NCI-H524 treated with DMSO at 0.1 percent for 48 hours (cell line): ENCODE data around the gene STXBP4.

Source experiments
- DNase-seq: peaks from one replicate; lab custom pipeline; 2025; lab: John Stamatoyannopoulos, UW

The STXBP4 gene

DNA sequence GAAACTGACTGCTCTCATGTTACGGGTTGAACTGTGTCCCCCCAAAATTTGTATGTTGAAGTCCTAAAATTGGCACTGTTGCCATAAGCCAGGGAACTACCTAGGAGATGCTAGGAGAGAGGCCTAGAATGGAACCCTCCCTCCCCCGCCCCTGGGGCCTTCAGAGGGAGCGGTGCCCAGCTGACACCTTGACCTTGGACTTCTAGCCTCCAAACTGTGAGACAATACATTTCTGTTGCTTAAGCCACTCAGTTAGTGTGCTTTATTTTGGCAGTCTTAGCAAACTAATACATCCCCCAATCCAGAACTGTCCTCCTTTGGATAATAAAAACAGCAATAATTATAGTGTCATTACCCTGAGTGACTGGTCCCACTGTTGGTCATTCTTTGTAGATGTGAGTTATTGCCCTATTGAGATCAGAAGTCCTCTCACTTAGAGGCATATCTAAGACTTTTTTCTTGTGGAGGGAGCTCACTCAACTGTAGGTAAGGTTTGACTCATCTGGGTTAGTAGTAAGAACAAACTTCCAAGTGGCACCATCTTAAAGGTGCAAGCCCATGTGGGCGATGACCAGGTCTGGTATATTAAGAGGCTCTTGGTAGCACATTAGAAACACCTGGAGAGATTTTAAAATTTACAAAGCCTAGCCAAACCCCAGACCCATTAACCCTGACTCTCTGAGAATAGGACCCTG, 203.2 kb downstream of the STXBP4 start:
- no peak for DNase-seq

DNA sequence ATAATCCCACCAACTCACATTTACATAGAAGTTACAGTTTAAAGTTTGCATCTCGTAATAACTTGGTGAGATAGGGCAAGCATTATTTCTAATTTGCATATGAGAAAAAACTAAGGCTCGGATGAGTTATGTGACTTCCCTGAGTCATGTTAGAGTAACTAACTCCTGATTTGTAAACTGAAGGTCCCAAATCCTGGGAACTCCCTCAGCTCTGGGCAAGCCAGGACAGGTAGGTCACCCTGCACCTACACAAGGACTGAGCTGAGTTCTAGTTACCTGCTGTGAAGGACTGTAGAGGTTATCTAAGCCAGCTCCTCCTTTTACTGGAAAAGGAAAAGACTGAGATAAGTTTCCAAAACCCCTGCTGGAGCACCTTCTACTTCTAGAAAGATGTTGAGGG, 204.0 kb downstream of the STXBP4 start:
- DNase-seq: no peak

DNA sequence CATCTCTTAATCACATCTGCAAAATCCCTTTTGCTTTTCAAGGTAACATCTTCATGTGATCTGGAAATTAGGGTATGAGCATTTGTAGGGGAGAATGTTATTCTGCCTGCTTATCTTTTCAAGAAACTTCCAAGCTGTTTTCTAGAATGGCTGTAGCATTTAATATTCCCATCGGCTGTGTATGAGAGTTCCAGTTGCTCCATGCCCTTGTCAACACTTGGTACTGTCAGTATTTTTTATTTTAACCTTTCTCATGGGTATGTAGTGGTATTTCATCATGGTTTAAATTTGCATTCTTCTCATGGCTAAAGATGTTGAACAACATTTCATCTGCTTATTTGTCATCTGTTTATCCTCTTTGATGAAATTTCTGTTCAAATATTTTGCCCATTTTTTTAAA, 205.6 kb downstream of the STXBP4 start:
- DNase-seq: no peak

DNA sequence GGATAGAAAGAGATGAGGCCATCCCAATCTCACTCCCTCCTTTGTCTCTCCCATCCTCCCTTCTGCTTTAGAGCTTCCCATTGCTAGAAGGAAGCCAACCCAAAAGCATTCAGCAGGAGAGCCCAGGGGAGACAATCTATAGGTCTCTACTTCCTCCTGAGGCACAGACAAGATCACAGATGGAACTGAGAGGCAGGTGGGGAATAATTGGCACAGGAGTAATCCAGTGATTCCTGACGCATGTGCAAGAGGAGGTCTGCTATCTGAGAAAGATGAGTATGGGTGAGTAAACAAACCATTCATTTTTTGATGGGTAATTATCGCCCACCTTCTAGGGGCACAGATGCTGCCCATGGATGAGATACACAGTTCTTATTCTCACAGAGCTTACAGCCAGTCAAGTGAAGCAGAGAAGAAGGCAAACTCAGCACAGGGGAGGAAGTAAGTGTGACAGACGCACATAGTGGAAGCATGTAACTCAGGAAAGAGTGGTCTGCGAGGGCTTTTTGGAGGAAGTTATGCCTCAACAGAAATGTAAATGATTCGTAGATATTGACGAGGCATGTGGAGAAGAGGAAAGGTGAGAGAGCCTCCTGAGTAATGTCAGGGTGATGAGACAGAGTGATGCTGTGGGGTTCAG, 207.3 kb downstream of the STXBP4 start:
- peak; percentile 39 for DNase-seq

DNA sequence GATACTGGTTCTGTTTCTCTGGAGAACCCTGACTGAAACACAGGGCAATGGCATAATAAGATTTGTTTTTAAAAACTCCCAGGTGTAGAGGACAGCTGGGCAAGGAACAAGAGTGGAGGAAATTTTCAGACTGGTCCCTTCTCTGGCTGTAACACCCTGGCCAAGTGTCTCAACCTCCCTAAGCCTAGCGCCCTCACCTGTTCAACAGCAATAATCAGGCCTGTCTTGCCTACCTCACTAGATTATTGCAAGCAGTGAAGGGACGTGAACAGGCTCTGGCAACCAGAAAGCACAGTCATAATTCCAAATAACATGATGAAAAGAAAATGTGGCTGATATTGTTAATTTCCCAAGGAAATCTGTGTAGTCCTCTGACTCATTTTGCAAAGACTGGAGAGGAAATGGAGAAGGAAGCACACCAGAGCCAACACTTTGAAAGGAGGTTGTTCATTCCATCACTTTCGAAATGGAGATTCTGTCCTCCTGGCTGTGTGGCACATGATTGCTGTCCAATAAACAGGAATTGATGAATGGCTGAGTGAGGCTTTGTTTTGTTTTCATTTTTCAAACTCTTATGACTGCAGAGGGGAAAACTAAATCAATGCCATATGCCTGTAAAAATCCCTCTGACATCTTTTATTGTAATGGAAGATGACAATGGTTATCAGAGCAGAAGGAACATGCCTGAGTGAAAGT, 208.7 kb downstream of the STXBP4 start:
- no peak for DNase-seq

DNA sequence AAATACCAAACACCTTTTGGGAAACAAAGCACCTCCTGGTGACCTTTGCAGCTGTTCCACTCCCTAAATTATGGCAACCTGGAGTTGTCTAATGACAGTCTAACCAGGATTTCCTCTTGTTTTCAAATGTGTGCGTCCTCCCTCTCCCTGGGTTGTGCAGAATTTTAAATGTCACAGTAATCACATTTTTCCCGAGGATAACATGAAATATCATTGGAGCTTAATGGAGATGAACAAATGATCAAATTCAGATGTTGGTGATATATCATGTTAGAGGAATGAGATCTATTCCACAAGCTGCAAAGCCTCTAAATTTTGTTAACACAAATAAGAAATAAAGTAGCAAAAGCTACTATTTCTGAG, 209.3 kb downstream of the STXBP4 start:
- DNase-seq: no peak

DNA sequence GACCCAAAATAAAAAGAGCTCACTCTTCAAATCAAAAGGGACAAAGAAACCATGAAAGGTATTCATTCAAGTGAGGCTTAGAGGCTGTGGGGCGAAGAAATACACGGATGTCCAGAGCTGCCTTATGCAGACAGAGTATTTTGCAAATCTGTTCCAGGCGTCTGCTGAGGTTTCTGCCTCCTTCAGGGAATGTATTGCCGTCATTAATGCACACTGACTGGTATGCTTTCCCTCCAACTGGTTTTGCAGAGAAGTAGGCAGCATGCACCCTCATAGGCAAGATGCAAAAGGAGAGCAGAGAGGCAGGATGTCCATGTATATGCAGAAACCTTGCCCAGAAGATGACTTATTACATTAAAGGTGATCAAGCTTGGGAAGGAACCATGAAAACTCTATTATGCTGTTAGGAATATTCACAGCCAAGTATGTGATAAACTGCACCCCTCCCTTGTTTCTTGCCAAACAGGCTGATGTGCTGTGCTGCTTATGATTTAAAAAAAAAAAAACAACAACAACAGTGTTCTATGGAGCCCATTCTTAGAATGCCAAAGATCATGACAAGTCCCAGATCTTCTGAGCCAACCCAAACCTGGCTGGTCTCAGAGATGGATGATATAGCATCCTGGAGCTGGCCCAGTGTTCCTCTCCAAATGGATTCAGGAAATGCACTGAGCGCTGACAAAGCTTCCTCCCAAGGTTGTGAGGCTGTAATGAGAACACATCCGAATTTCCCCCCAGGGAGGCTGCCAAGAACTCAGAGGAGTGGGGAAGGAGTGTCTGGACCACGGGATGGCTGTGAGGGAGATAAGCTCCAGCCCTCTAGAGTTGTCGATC, 218.6 kb downstream of the STXBP4 start:
- no peak for DNase-seq

DNA sequence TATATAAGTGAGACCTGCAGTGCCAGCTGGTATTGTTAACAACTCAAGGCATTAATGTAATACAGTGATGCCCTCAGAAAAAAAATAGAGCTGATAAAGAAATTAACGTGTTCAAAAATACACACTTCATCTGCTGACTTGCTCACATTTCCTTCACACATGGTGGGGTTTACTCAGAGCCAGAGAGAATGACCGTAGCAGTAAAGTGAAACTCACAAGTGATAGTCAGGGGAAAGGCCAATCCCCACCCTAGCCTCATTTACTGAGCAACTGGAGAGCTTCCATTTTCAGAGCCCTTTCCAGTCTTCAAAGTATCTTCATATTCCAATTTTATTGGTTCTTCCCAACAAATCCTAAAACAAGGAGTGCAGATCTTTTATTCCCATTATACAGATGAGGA, 222.2 kb downstream of the STXBP4 start:
- DNase-seq: no peak

DNA sequence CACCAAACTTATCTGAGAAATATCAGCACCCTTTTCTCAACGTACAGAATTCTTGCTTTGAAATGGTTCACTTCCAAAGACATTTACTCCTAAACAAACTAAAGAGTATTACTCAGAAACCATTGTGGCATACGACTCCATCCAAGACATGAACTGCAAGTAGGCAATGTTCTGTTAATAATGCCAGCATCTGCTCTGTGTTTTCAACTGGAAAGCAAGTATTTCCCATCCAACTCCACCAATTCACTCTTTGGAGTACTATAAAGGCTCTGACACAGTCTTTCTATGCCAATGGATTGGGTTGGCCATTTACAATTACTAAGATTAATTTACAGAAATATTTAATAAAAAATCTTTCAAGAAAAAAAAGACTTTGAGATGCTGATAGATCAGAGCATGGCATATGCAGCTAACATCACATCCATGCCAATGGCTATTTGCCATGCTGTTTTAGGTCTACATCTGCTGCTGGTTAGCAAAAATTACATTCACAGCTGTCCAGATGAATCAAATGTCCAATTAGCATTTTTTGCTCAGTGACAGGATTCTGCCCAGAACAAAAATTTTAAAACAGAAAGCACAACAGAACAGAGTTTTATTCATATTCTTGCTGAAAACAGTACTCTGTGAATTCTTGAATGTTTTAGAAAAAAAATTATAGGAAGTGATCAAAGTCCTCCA, 230.3 kb downstream of the STXBP4 start:
- DNase-seq: peak; percentile 15

DNA sequence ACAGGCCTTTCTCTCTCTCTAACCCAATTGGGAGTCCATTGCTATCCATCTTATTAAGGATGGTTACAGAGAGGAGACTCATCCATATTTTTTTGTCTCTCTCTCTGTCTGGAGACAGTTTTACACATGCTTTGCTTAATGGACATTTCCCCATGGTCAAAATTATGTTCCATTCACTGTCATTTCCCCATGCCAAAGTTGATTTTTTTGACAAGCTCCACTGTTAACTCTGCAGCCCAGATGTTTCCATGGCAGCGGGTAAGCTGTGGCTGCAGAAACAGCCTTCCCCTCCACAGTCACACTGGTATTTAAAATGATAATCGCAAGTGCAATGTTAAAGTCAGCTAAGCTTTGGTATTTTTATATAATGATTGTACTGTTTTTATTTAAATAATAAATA, 232.3 kb downstream of the STXBP4 start:
- no peak for DNase-seq

DNA sequence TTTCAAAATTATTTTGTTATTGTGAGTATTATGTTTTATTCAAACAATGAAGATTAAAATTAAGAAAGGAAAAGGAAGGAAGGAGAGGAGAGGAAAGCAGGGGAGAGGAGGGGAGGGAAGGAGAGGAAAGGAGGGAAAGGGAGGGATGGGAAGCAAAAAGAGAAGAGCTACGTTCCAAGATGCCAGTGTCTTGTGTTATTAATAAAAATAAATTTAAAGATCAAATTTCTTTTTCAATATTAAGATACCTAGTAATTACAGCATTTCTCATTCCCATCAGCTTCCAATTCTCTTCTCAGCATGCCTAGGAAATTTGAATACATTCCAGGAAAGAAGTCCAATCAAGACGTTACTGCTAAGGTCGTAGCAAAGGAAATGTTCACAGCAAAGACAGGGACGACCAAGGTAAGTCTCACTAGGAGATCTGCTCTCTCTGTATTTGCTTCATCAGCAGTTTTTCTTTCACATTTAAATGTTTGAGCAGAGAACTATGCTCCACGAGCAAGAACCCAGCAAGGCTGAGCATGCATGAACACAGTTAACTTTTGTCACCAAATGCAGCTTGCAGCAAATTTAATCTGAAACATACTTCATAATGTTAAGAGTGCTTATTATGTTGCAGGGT, 232.9 kb downstream of the STXBP4 start:
- DNase-seq: no peak

DNA sequence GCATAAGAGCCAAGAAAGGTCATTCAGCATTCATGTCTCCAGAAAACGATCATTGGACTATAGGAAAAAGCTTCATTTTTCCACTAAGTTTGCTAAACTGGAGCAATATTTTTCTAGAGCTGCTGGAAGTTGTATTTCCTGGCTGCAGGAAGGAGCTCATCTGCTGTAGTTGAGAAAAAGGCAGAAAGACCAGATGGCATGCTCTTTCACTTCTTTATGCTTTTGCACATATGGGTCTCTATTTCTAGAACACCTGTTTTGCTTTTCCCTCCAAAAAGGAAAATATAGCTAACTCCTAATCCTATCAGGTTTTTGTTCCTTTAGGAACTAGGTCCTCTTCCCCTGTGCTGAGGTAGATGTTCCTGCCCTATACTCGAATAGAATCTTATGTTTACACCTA, 234.3 kb downstream of the STXBP4 start:
- peak; percentile 78 for DNase-seq

DNA sequence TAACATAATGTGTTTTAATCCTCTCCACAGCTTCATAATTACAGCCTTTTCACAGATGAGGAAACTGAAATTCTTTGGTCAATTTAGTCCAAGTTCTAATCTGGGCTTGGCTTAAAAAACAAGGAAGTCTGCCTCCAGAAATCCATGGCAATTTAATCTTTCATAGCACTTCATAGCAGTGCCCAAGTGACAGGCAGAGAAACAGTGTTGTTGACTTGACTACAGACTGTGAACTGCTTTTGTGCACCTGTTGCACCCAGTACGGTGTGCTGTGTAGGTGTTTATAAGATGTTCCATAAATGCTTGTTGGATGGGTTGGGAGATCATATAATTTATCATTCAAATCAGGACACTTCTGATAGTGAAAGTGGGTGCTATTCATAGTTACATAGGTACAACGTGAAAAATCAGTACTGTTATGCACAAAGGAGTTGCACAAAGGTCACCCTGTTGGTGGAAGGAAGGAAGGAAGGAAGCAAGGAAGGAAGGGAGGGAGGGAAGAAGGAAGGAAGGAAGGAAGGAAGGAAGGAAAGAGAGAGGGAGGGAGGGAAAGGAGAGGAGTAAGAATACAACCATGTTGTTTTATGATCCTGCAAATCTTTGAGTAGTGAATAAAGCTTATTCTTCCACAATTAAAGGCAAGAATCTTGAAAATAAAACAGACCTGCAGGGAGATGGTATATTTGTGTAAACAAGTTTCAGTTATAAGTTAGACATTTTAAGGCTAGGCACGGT, 239.7 kb downstream of the STXBP4 start:
- DNase-seq: no peak

DNA sequence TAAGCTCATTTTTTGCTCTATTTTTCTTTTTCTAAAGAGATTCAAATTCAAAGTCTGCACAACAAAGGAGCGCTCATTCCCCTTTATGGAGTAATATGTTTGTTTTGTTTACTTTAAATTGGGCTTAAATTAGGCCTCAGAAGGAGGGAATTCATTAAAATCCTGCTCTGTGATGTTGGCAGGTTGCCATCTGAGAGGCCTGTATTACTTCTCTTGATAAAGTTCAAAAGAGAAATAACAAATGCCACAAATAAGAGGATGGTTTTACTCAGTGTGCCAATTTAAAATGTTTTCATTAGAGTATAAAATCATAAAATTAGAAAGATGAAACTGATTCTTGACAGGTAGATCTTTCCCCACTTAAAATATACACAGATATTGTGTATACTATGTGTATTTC, 241.7 kb downstream of the STXBP4 start:
- no peak for DNase-seq

DNA sequence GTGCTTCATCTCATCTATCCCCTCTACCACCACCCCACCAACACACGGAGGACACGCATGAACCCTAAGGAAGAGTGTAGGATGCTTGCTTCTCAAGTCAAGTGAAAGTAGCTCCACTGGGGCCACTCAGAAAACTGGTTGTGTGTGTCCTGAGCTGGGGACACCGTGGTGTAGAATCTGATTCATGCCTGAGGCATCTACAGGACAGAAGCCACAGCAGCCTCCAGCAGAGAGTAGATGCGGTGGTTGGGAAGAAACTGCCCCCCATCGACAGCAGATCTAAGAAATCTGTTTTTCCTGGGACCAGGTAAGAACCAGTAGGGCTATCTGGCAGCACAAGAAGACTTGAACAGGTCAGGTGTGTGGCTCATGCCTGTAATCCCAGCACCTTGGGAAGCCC, 244.3 kb downstream of the STXBP4 start:
- DNase-seq: no peak

DNA sequence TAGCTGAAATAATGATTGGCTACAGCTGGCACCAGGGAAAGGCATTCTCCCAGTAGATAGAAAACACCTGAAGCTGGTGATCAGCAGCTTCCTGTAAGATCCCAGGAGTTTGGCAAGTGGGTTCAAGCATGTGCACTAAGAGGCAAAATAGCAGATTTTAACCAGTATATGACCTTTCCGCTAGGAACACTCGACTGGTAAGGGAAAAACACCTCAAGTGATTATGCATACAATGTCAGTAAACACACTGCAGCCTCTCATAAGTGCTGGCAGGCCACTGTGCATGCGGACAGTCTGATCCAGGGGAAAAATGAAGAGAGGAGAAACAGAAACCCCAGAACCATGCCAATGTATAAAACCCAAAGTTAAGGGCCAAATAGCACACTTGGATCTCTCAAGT, 247.1 kb downstream of the STXBP4 start:
- DNase-seq: no peak

DNA sequence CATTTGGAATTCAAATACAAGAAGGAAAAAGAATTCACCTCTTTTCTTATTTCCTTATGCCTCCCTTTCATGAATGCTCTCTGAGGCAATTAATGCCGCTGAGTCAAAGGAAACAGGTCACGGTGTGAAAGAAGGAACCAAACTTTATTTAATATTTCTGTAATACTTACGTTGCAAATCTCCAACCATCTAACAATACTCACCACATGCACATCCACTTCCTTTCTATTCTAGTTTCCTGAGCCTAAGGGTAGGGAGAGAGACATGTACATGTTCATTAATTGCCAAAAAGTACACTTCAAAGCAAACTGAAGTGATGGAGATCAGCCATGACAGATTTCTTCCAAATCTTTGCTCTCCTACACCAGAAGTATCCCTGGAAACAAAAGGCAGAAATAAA, 248.3 kb downstream of the STXBP4 start:
- no peak for DNase-seq

DNA sequence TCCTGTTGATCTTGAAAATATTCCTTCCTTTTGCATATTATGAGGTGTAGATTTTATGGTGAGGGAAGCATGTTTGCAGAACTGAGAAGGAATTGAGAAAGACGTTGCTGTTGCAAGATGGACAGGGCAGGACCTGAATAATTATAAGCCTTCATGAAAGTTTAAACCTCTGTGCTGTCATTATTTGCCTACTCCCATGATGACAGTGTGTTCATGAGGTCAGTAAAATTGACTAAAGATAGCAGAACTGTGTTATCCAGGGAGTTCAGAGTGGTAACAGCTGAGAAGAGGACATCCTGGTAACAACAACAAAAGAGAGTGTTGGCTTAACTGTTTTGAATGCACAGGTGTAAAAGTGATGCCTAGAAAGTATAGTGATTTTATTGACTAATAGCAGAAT, 250.9 kb downstream of the STXBP4 start:
- DNase-seq: no peak

DNA sequence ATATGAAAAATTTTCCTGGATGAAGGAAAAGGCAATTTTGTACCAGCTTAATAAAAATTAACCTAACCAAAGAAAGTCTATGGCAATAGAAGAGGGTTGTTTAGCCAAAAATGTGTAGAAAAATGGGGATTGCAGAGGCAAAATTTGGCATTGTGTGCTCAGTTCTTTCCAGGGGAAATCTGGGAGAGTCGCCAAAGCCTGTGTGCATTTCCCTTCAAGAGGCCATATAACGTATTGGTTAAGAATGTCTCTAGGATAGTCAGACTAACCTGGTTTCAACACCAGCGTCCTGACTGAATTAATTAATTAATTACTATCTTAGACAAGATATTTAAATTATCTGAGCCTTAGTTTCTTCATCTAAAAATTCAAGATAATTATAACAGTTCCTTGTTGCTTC, 251.4 kb downstream of the STXBP4 start:
- DNase-seq: no peak
